WTC11 (cell line): ENCODE data around the gene C2orf92. TPM values are rescaled to one million over a fixed set of nuclear protein-coding genes. Genes with fewer than 3 reads are reported as not detected.
A peak's percentile ranks its signal among the peaks of the same experiment; 100 is the strongest.

Experiments
- ATAC-seq: fragments of 200-7000 bp; cut with Tn5 transposase; 2 replicates; pipeline ENCODE4 v1.10.0; 2021; ENCODE audit warnings: mild to moderate bottlenecking, moderate library complexity
- CTCF ChIA-PET: fragments of 300-600 bp; sonication (Branson Sonifier 250); formaldehyde crosslinking; loops from one replicate; lab custom pipeline; 2021; ENCODE audit warnings: antibody characterized with exemption; lab: Charles Lee
- POLR2A ChIA-PET: fragments of 350-600 bp; sonication (Branson Sonifier 250); formaldehyde crosslinking; loops from one replicate; lab custom pipeline; 2021; ENCODE audit warnings: antibody characterized with exemption; lab: Charles Lee
- DNase-seq: peaks from one replicate; pipeline ENCODE4 v3.0.0; 2021; ENCODE audit warnings: low spot score
- H3K27ac Mint-ChIP-seq: 2 replicates; pipeline ENCODE4 v1.8.0; 2021; ENCODE audit warnings: mixed read lengths
- H3K27me3 Mint-ChIP-seq: 2 replicates; pipeline ENCODE4 v1.8.0; 2021; ENCODE audit warnings: low read depth, mild to moderate bottlenecking, moderate library complexity, mixed read lengths
- H3K36me3 Mint-ChIP-seq: 2 replicates; pipeline ENCODE4 v1.8.0; 2021; ENCODE audit warnings: mixed read lengths
- H3K4me1 Mint-ChIP-seq: 2 replicates; pipeline ENCODE4 v1.8.0; 2022; ENCODE audit warnings: mixed read lengths
- H3K4me3 Mint-ChIP-seq: 2 replicates; pipeline ENCODE4 v1.8.0; 2021; ENCODE audit warnings: mild to moderate bottlenecking, moderate library complexity, mixed read lengths
- H3K9me3 Mint-ChIP-seq: 2 replicates; pipeline ENCODE4 v1.8.0; 2021; ENCODE audit warnings: mixed read lengths
- AFF4 ChIP-seq: sonication (generic); formaldehyde crosslinking; IDR thresholded peaks from 2 replicates; pipeline ENCODE4 v1.8.1; 2023; ENCODE audit warnings: mild to moderate bottlenecking, missing genetic modification reagents, borderline replicate concordance
- ATF1 ChIP-seq: sonication (generic); formaldehyde crosslinking; IDR thresholded peaks from 2 replicates; pipeline ENCODE4 v1.8.1; 2023; ENCODE audit warnings: mild to moderate bottlenecking, moderate library complexity, missing genetic modification reagents
- ATF2 ChIP-seq: sonication (generic); formaldehyde crosslinking; IDR thresholded peaks from 2 replicates; pipeline ENCODE4 v1.8.1; 2022; ENCODE audit warnings: low read depth, missing genetic modification reagents, borderline replicate concordance
- E2F1 ChIP-seq: sonication (generic); formaldehyde crosslinking; IDR thresholded peaks from 2 replicates; pipeline ENCODE4 v1.8.0; 2022; ENCODE audit warnings: mild to moderate bottlenecking, missing genetic modification reagents
- ELF4 ChIP-seq: sonication (generic); formaldehyde crosslinking; IDR thresholded peaks from 2 replicates; pipeline ENCODE4 v1.8.1; 2022; ENCODE audit warnings: low read depth, mild to moderate bottlenecking, moderate library complexity, missing genetic modification reagents
- HMGXB4 ChIP-seq: sonication (generic); formaldehyde crosslinking; IDR thresholded peaks from 2 replicates; pipeline ENCODE4 v1.8.1; 2023; ENCODE audit warnings: mild to moderate bottlenecking, moderate library complexity, missing genetic modification reagents
- KAT7 ChIP-seq: sonication (generic); formaldehyde crosslinking; IDR thresholded peaks from 2 replicates; pipeline ENCODE4 v1.8.1; 2023; ENCODE audit warnings: missing genetic modification reagents, mild to moderate bottlenecking, borderline replicate concordance
- MAX ChIP-seq: sonication (generic); formaldehyde crosslinking; IDR thresholded peaks from 2 replicates; pipeline ENCODE4 v1.8.0; 2022; ENCODE audit warnings: mild to moderate bottlenecking, missing genetic modification reagents
- NFATC4 ChIP-seq: fragments of 250-450 bp; sonication (Bioruptor Pico); IDR thresholded peaks from 2 replicates; pipeline ENCODE4 v1.9.0; 2021; ENCODE audit warnings: mild to moderate bottlenecking
- TCF7 ChIP-seq: sonication (generic); formaldehyde crosslinking; IDR thresholded peaks from 2 replicates; pipeline ENCODE4 v1.8.0; 2022; ENCODE audit warnings: mild to moderate bottlenecking, low read depth, missing genetic modification reagents, moderate library complexity
- TEAD4 ChIP-seq: sonication (generic); formaldehyde crosslinking; IDR thresholded peaks from 2 replicates; pipeline ENCODE4 v1.8.0; 2022; ENCODE audit warnings: mild to moderate bottlenecking, missing genetic modification reagents
- TP53 ChIP-seq: sonication (generic); formaldehyde crosslinking; IDR thresholded peaks from 2 replicates; pipeline ENCODE4 v1.8.1; 2023; ENCODE audit warnings: mild to moderate bottlenecking, missing genetic modification reagents
- ZNF138 ChIP-seq: sonication (generic); formaldehyde crosslinking; conservative IDR thresholded peaks from 2 replicates; pipeline ENCODE4 v1.8.1; 2022; ENCODE audit warnings: mild to moderate bottlenecking, moderate library complexity, missing genetic modification reagents
- ZNF532 ChIP-seq: fragments of 250-450 bp; sonication (Bioruptor Pico); IDR thresholded peaks from 2 replicates; pipeline ENCODE4 v1.9.0; 2021; ENCODE audit warnings: mild to moderate bottlenecking, borderline replicate concordance
- ZNF671 ChIP-seq: fragments of 250-450 bp; sonication (Bioruptor Pico); IDR thresholded peaks from 2 replicates; pipeline ENCODE4 v1.8.0; 2021; ENCODE audit warnings: mild to moderate bottlenecking
- total RNA-seq: library from RNA; stranded (reverse); gene quantifications from 3 replicates; pipeline ENCODE4 v1.2.3, GENCODE V29; 2021

Gene C2orf92
- total RNA-seq, 1 experiment from 2014 or later = 5.2 TPM

GRCh38 chr2:97662386-97662894 lies 7.1 kb upstream of the C2orf92 start:
- Mint-ChIP-seq H3K27me3 (no peaks in the 10 kb centered on the region), H3K9me3 (no peaks in the 10 kb centered on the region), H3K4me1 (peaks cover 26% of the 10 kb centered on the region), H3K27ac (peak overlapping the region; percentile 95), H3K4me3 (peak overlapping the region; percentile 93), H3K36me3 (peaks cover 16% of the 10 kb centered on the region)
- DNase-seq (no peak), ATAC-seq (no peak)
- POLR2A ChIA-PET = interaction anchor here (0.7 to 2.7 kb wide), 4 partner anchors 11 to 17 kb away, joined by 3 to 23 read pairs (median 8); partner anchors contain the start of gene COX5B
- TF ChIP-seq KAT7 (CRISPR knock-in tag) = no peak
- no peak for TF ChIP-seq HMGXB4 (CRISPR knock-in tag)
- no peak for TF ChIP-seq ELF4 (CRISPR knock-in tag)
- TF ChIP-seq ATF2 (CRISPR knock-in tag) = no peak
- TF ChIP-seq ZNF532 (CRISPR knock-in tag) = no peak
- TF ChIP-seq TEAD4 (CRISPR knock-in tag) = no peak
- no peak for TF ChIP-seq TCF7 (CRISPR knock-in tag)
- no peak for TF ChIP-seq E2F1 (CRISPR knock-in tag)
- no peak for TF ChIP-seq ATF1 (CRISPR knock-in tag)
- TF ChIP-seq NFATC4 (CRISPR knock-in tag) = no peak
- no peak for TF ChIP-seq MAX (CRISPR knock-in tag)
- TF ChIP-seq AFF4 (CRISPR knock-in tag) = no peak
- no peak for TF ChIP-seq ZNF671
- no peak for TF ChIP-seq ZNF138 (CRISPR knock-in tag)
- TF ChIP-seq TP53 (CRISPR knock-in tag) = no peak
- CTCF ChIA-PET = interaction anchor here (0.9 to 5.0 kb wide), 6 partner anchors 12 to 86 kb away, joined by 6 to 99 read pairs (median 16); partner anchors contain the start of gene COX5B
